Naive B cell (primary cell): Measurements from ENCODE around the gene SPEG. TPM values are rescaled to one million over a fixed set of nuclear protein-coding genes. Genes with fewer than 3 reads are reported as not detected.

ENCODE experiments used
- ATAC-seq, 2 donors: fragments of 150-1000 bp; cut with Tn5 transposase; 2 replicates each; pipeline ENCODE4 v1.10.0; 2021; ENCODE audit warnings: low read depth in 2 of 2, mild to moderate bottlenecking in 2 of 2, moderate library complexity in 2 of 2
- DNase-seq: peaks from one replicate; pipeline ENCODE4 v3.0.0; 2022
- H3K27ac Mint-ChIP-seq, 6 donors: one replicate each; pipeline ENCODE4 v1.8.0; 2020 to 2022; ENCODE audit warnings: mild to moderate bottlenecking in 6 of 6, mixed read lengths in 6 of 6, moderate library complexity in 5 of 6, inconsistent platforms in 2 of 6
- H3K27me3 Mint-ChIP-seq, 3 donors: one replicate each; pipeline ENCODE4 v1.8.0; 2021 to 2022; ENCODE audit warnings: mixed read lengths in 3 of 3, mild to moderate bottlenecking in 1 of 3
- H3K36me3 Mint-ChIP-seq, 2 donors: one replicate each; pipeline ENCODE4 v1.8.0; 2020 to 2022; ENCODE audit warnings: mixed read lengths in 2 of 2, inconsistent platforms in 1 of 2, mild to moderate bottlenecking in 1 of 2
- H3K4me1 Mint-ChIP-seq, 3 donors: one replicate each; pipeline ENCODE4 v1.8.0; 2020 to 2022; ENCODE audit warnings: mixed read lengths in 3 of 3, inconsistent platforms in 1 of 3, mild to moderate bottlenecking in 1 of 3, moderate library complexity in 1 of 3
- H3K4me3 Mint-ChIP-seq, 8 donors: one replicate each; pipeline ENCODE4 v1.8.0; 2020 to 2022; ENCODE audit warnings: mild to moderate bottlenecking in 8 of 8, mixed read lengths in 8 of 8, moderate library complexity in 8 of 8, inconsistent platforms in 2 of 8
- H3K9me3 Mint-ChIP-seq, 7 donors: one replicate each; pipeline ENCODE4 v1.8.0; 2020 to 2022; ENCODE audit warnings: mixed read lengths in 7 of 7, mild to moderate bottlenecking in 5 of 7, inconsistent platforms in 2 of 7, moderate library complexity in 1 of 7
- polyA plus RNA-seq, 6 donors: library from polyadenylated mRNA; unstranded; fragments of 300-500 nt; fragmentation: Illumina TruSeq; gene quantifications; one replicate each; pipeline ENCODE4 v1.2.3, GENCODE V29; 2021; ENCODE audit warnings: low read depth in 6 of 6

SPEG gene
- polyA plus RNA-seq, 6 donors from 2014 or later: 0.18 TPM; not detected in 5

- Mint-ChIP-seq H3K9me3 (no peaks in the 10 kb centered on the region), H3K27ac (no peak overlapping the region), H3K4me3 (no peak overlapping the region), H3K27me3 (peaks cover 4 to 54% (median 26%) of the 10 kb centered on the region in 3 donors), H3K4me1 (no peaks in the 10 kb centered on the region), H3K36me3 (no peaks in the 10 kb centered on the region)
- no peak for DNase-seq
- no peak for ATAC-seq
Observed at GRCh38 chr2:219468410-219469185, 34.0 kb downstream of the SPEG start.

- ATAC-seq (no peak), DNase-seq (no peak)
- no peak overlapping the region for H3K27ac Mint-ChIP-seq
- no peaks in the 10 kb centered on the region for H3K4me1 Mint-ChIP-seq
- no peaks in the 10 kb centered on the region for H3K9me3 Mint-ChIP-seq
- H3K27me3 Mint-ChIP-seq: peaks cover 8 to 59% (median 31%) of the 10 kb centered on the region in 3 donors
- H3K4me3 Mint-ChIP-seq: no peak overlapping the region
- no peaks in the 10 kb centered on the region for H3K36me3 Mint-ChIP-seq
Observed at GRCh38 chr2:219469186-219469724, 34.6 kb downstream of the SPEG start.

GRCh38 chr2:219470429-219470828, 35.8 kb downstream of the SPEG start:
- Mint-ChIP-seq H3K27me3 (peaks cover 13 to 60% (median 37%) of the 10 kb centered on the region in 3 donors), H3K36me3 (no peaks in the 10 kb centered on the region), H3K4me1 (no peaks in the 10 kb centered on the region), H3K27ac (no peak overlapping the region), H3K4me3 (no peak overlapping the region), H3K9me3 (no peaks in the 10 kb centered on the region)
- ATAC-seq (no peak), DNase-seq (no peak)

- Mint-ChIP-seq H3K27me3 (peaks cover 15 to 68% (median 50%) of the 10 kb centered on the region in 3 donors), H3K4me3 (no peak overlapping the region), H3K27ac (no peak overlapping the region), H3K36me3 (no peaks in the 10 kb centered on the region), H3K4me1 (peaks cover 0 to 6% (median 5%) of the 10 kb centered on the region in 3 donors), H3K9me3 (no peaks in the 10 kb centered on the region)
- no peak for ATAC-seq
- no peak for DNase-seq
Observed at GRCh38 chr2:219471476-219472371, 37.1 kb downstream of the SPEG start.

- DNase-seq (no peak), ATAC-seq (no peak)
- Mint-ChIP-seq H3K4me1 (peaks cover 0 to 6% (median 5%) of the 10 kb centered on the region in 3 donors), H3K27ac (no peak overlapping the region), H3K4me3 (no peak overlapping the region), H3K27me3 (peaks cover 15 to 73% (median 60%) of the 10 kb centered on the region in 3 donors), H3K9me3 (no peaks in the 10 kb centered on the region), H3K36me3 (no peaks in the 10 kb centered on the region)
Observed at GRCh38 chr2:219472629-219473187, 38.1 kb downstream of the SPEG start.

- H3K4me3 Mint-ChIP-seq: no peak overlapping the region
- H3K27me3 Mint-ChIP-seq: peaks cover 19 to 74% (median 63%) of the 10 kb centered on the region in 3 donors
- H3K9me3 Mint-ChIP-seq: no peaks in the 10 kb centered on the region
- peaks cover 0 to 6% (median 5%) of the 10 kb centered on the region in 3 donors for H3K4me1 Mint-ChIP-seq
- no peak for DNase-seq
- no peaks in the 10 kb centered on the region for H3K36me3 Mint-ChIP-seq
- no peak for ATAC-seq
- H3K27ac Mint-ChIP-seq: no peak overlapping the region
Observed at GRCh38 chr2:219473511-219473910, 38.9 kb downstream of the SPEG start.

- Mint-ChIP-seq H3K9me3 (no peaks in the 10 kb centered on the region), H3K4me1 (peaks cover 0 to 6% (median 5%) of the 10 kb centered on the region in 3 donors), H3K36me3 (no peaks in the 10 kb centered on the region), H3K27ac (no peak overlapping the region), H3K4me3 (no peak overlapping the region), H3K27me3 (peaks cover 19 to 82% (median 73%) of the 10 kb centered on the region in 3 donors)
- ATAC-seq: no peak
- DNase-seq: no peak
Observed at GRCh38 chr2:219474285-219475060, 39.8 kb downstream of the SPEG start.

GRCh38 chr2:219475278-219475677, 40.6 kb downstream of the SPEG start:
- peaks cover 0 to 6% (median 5%) of the 10 kb centered on the region in 3 donors for H3K4me1 Mint-ChIP-seq
- no peak overlapping the region for H3K27ac Mint-ChIP-seq
- peaks cover 19 to 82% (median 75%) of the 10 kb centered on the region in 3 donors for H3K27me3 Mint-ChIP-seq
- H3K4me3 Mint-ChIP-seq: peak overlapping the region in 1 of 8 donors; percentile 15
- no peaks in the 10 kb centered on the region for H3K9me3 Mint-ChIP-seq
- no peak for DNase-seq
- ATAC-seq: no peak
- H3K36me3 Mint-ChIP-seq: no peaks in the 10 kb centered on the region

- H3K27ac Mint-ChIP-seq: no peak overlapping the region
- ATAC-seq (peak in 1 of 2 donors; percentile 36), DNase-seq (no peak)
- peaks cover 15 to 82% (median 75%) of the 10 kb centered on the region in 3 donors for H3K27me3 Mint-ChIP-seq
- H3K4me3 Mint-ChIP-seq: peak overlapping the region in 1 of 8 donors; percentile 15
- H3K4me1 Mint-ChIP-seq: peaks cover 0 to 6% (median 5%) of the 10 kb centered on the region in 3 donors
- H3K36me3 Mint-ChIP-seq: no peaks in the 10 kb centered on the region
- no peaks in the 10 kb centered on the region for H3K9me3 Mint-ChIP-seq
Observed at GRCh38 chr2:219475697-219476651, 41.3 kb downstream of the SPEG start.

- DNase-seq (no peak), ATAC-seq (no peak)
- H3K27ac Mint-ChIP-seq: no peak overlapping the region
- H3K36me3 Mint-ChIP-seq: no peaks in the 10 kb centered on the region
- H3K27me3 Mint-ChIP-seq: peaks cover 21 to 82% (median 75%) of the 10 kb centered on the region in 3 donors
- no peaks in the 10 kb centered on the region for H3K9me3 Mint-ChIP-seq
- H3K4me1 Mint-ChIP-seq: peaks cover 0 to 6% (median 5%) of the 10 kb centered on the region in 3 donors
- no peak overlapping the region for H3K4me3 Mint-ChIP-seq
Observed at GRCh38 chr2:219476652-219477151, 42.1 kb downstream of the SPEG start.

- no peaks in the 10 kb centered on the region for H3K9me3 Mint-ChIP-seq
- no peak overlapping the region for H3K27ac Mint-ChIP-seq
- ATAC-seq: no peak
- no peak for DNase-seq
- peaks cover 25 to 83% (median 80%) of the 10 kb centered on the region in 3 donors for H3K27me3 Mint-ChIP-seq
- H3K4me1 Mint-ChIP-seq: peaks cover 0 to 6% (median 5%) of the 10 kb centered on the region in 3 donors
- H3K4me3 Mint-ChIP-seq: no peak overlapping the region
- H3K36me3 Mint-ChIP-seq: no peaks in the 10 kb centered on the region
Observed at GRCh38 chr2:219477179-219477578, 42.5 kb downstream of the SPEG start.
